Endometrial microvascular endothelial cells (primary cell): Measurements from ENCODE around the gene CDK2AP2. TPM values are rescaled to one million over a fixed set of nuclear protein-coding genes. Genes with fewer than 3 reads are reported as not detected.
"Not testable (repeated sequence)": the region's sequence is repeated elsewhere in the genome, so short reads cannot be mapped to it uniquely, and the experiment has no call there.

ENCODE experiments used
- in situ Hi-C: cut with HindIII; loops from 2 replicates; pipeline ENCODE4 v1.10.0; 2017; ENCODE audit warnings: low sequenced_read_pairs, low pct_unique_long_range_greater_than_20kb; ENCODE audit errors: inconsistent ontology term
- total RNA-seq: library from RNA; depleted of rRNA; stranded (reverse); fragments of >200 nt; gene quantifications from one replicate; pipeline ENCODE4 v1.2.3, GENCODE V29; 2015; ENCODE audit errors: inconsistent ontology term

Gene CDK2AP2
- total RNA-seq, 1 donor from 2014 or later = 53.1 TPM

DNA sequence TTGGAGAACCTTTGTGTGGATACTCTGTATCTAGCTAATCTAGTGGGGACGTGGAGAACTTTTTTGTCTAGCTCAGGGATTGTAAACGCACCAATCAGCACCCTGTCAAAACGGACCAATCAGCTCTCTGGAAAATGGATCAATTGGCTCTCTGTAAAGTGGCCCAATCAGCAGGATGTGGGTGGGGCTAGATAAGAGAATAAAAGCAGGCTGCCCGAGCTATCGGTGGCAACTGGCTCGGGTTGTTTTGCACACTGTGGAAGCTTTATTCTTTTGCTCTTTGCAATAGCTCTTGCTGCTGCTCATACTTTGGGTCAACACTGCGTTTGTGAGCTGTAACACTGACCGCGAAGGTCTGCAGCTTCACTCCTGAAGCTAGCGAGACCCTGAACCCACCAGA is 31.3 kb downstream of the CDK2AP2 start:
- in situ Hi-C loops = not testable (repeated sequence)

DNA sequence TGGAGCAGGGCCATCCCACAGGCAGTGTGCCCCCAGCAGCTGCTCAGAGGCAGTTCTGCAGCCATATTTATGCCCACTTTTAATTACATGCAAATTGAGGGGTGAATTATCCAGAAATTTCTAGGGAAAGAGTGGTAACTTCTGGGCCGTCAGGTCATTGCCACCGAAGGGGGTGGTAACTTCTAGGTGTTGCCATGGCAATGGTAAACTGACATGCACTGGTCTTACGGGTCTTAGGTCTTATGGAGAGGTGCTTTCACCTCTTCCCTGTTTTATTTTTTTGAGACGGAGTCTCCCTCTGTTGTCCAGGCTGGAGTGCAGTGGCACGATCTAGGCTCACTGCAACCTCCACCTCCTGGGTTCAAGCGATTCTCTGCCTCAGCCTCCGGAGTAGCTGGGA is 35.1 kb downstream of the CDK2AP2 start:
- in situ Hi-C loops = no loop called here

DNA sequence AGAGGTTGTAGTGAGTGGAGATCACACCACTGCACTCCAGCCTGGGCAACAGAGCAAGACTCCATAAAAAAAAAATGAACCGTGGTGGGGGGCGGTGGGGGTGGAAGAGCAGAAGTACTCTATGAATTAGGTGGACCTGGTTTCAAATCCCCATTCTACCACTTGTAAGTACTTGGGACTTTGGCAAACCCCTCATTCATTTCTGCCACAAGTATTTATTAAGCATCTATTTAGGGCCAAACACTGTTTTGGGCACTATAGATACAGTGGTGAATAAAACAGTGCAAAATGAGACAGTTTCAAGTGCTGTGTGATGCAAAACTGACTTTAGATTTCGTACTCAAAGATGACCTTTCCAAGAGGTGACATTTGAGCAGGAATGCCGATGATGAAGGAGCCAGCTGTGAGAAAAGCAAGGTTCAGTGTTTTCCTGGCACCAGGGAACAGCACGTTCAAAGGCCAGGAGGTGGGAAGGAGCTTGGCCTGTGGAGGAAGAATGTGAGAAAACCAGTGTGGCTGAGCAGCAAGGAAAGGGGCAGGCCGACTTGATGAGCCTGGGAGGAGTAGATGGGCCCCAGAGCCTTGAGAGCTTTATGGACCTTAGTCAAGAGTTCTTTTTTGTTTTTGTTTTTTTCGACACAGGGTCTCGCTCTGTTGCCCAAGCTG is 37.5 kb downstream of the CDK2AP2 start:
- in situ Hi-C loops = no loop called here

DNA sequence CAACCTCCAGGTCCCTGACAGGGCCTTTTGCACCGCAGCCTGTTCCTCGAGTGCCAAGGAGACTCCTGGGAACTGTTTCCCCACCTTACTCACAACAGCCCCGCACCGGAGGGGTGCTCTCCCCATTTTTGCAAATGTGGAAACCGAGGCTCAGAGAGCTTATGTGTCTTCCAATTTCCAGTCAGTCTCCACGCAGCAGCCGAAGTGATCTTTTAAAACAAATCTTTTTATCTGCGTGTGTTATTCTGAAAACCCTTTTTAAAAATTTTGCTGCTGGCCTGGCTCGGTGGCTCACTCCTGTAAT is 38.5 kb downstream of the CDK2AP2 start:
- in situ Hi-C loops = no loop called here

DNA sequence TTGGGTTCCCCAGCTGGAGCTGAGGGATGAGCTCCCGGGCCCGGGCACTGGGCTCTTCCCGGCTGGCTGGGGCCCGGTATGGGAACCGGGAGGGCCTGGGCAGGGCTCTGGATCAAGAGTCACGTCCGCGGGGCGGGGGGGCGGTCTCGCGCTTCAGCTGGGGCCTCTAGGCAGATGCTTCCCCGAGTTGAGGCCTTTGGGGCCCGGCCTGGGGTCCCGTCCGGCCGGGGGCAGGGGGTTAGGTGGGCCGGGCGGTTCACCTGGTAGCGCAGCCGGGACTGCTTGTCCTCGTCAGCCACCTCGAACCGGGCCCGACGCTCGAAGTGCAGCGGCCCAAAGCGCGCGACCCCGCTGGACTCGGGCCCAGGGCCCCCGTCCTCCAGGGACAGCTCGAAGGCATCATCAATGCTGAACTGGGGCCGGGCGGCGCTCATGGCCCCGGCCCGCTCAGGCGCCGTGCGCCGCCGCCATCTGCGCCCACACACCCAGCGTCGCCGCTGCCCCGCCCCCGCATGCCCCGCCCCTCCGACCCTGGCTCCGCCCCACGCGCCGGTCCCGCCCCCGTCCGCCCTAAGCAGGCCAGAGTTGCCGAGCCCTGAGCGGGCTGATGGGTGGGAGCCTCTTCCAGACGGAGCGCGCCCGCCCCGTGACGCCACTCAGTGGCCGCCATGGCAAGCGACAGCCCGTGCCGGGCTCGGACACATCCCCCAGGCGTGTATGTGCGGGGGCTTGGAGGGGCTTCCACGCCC is 39.0 kb downstream of the CDK2AP2 start, which contains the start of gene TMEM134:
Gene TMEM134, minus strand, starts transcription at position 493 of the 749 bp plus-strand sequence. Its CDS starts 59 bp downstream, at position 434.
- in situ Hi-C loops = no loop called here

DNA sequence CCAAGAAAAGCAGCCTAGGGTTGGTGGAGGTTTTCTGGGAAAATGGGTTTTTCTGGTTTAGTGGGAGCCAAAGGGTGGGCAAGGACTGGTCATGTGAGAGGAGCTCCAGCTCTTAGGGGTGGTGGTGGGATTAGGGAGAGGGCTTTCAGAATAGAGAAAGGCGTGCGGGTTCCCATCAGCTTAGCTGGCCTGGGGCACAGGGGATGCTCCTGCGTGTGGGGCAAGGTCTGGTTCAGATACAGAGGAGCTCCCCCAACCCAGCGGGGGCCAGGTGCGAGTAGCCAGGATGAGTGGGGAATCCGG is 39.6 kb downstream of the CDK2AP2 start:
- in situ Hi-C loops = no loop called here

DNA sequence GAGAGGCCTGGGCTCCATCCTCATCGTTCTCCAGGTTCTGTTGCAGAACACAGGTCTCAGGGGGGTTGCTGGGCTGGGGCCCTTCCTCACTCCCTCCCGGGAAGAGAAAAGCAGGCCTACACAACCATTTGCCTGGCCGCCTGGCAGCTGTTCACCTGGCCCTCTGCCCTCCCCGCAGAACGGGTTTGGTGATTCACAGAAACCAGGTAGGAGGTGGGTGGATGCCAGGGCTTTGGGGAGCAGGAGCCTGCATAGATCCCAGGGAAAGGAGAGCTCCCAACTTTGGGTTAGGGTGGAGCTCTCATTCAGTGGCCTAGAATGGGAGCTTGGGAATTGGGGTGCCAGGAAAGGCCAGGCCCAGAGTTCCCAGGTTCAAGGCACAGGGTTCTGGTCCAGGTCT is 39.9 kb downstream of the CDK2AP2 start:
- in situ Hi-C loops = no loop called here

DNA sequence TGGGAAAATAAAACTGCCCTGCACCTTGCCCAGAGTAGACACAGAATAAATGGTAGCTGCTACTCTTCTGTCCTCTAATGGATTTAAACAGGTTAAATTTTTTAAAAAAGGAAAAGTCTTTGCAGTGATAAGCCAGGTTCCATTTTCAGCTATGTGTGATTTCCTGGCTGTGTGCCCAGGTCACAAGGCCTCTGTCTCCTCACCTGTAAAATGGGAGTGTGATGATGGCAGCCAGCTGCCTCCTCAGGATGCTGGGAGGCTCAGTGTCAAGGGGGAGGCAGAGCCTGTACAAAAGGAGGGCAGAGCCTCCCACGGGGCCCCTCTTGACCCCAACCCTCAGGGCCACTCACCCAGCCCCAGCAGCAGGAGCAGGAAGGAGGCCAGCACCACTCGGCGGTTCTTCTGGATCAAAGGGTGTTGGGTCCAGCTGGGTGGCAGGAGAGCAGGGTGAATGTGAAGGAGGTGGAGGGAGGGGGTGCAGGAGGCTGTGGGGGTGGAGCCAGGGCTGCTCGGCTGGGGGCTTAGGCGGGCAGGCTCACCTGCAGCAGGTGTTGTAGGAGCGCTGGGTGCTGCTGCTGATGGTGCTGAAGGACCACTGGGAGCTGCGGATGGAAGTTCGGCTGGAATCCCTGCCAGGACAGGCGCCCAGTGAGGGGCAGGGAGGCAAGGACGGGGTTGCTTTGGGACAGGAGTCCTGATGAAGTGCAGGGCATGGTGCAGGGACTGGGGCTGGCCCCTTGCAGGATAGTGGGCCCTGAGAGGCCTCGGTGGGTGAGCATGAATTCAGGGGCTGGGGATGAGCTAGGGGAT is 40.8 kb downstream of the CDK2AP2 start:
- in situ Hi-C loops = no loop called here

DNA sequence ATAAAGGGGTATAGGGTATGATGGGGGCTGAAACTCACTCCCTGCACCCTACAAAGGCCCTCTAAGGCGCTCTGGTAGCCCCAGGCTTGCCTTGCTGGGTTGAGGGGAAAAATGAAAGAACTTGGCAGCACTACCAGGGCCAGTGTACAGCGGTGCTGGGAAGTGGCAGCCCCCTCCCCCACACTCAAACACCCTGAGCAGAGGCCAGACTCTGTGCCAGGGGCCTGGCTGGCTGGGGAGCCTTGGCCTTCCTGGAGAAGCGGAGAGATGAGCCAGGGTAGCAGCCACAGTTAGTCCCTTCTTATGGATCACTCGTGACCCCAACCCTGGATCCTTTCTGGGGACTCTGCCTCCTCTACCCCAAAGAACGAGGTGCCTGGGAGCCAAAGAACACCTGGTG is 41.6 kb downstream of the CDK2AP2 start:
- in situ Hi-C loops = no loop called here

DNA sequence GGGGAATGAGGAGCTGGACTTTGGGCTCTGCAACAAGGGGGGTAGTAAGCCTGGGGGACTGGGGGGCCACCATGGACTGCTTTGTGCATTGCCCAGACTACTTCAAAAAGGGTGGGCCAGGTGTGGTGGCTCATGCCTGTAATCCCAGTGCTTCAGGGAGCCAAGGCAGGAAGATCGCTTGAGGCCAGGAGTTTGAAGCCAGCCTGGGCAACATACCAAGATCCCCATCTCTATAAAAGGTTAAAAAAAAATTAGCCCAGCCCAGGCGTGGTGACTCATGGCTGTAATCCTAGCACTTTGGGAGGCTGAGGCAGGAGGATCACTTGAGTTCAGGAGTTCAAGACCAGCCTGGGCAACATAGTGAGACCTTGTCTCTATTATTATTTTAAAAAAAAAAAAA is 42.4 kb downstream of the CDK2AP2 start:
- in situ Hi-C loops = not testable (repeated sequence)

DNA sequence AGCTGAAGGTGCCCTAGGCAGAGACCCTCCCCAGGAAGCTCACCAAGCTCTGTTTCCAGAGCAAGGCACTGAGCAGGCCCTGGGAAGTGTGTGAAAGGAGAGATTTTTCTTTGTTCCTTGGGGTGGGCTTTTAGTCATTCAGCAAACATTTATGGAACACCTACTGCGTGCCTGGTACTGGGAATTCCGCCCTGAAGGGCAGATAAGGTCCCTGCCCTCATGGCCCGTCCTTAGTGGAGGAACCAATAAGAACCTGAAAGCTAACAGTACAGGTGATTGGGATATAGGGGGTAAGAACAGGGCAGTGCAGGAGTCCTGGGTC is 42.8 kb downstream of the CDK2AP2 start:
- in situ Hi-C loops = no loop called here

DNA sequence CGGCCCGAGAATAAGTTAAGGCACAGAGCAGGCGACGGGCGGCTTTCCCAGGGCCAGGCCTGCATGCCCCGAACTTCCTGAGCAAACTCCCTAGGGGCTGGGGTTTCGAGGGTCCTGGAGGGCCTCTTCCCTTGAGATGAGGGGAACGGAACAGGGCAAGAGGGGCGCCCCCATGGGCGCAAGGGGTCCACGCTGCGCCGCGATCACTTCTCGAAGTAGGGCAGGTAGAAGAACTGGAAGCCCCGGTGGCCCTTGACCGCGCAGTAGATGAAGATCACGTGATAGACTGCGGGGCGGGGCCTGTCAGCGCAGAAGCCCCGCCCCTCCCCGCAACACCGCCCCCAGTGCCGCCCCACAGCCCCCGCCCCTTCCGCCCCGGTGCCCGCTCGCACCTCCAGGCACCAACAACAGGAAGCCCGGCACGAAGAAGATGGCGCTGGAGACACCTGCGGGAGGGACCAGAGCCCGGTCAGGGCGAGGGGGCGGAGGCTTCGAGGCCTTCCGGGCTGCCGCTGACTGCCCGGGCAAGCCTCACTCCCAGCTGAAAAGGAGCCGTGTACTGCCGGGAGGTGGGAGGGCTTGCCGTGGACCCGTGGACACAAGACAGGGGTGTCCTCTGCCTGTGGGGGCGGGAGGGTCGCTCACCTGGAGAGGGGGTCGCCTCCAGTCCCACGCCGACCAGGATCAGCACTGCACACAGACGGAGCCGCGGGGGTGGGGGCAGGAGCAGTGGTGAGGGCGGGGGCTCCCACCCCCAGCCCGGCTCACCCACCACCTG is 43.4 kb downstream of the CDK2AP2 start:
- in situ Hi-C loops = no loop called here

DNA sequence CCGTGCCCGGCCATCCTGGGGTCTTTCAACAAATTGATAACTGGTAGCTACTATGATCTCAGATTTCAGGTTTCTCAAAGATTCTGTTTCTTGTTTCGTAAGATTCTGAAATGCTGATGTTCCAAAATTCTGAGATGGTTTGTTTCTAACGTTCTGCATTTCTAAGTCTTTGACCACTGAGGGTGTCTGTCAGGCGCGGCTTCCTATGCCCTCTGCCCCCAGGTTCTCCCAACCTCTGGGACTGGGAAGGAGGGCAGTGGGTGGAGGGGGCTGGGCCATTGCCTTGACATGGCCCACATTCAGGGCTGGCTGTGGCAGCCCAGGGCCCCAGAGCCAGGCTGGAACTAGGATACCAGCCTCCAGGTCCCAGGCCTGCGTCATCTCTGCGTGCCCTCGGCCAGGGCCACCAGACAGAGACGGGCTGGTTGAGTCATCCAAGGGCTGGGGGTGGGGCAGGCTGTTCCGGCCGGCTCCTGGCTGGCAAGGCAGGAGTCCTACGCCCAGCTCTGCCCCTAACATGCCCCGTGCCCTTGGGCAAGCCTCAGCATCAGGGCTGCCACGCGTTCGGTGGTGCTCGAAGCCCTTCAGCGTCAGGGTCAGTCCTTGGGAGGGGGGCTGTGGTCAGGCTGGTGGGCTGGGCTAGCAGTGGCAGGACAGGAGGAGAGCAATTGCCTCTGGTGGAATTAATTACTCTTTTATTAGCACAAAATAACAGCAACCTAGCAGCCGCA is 44.1 kb downstream of the CDK2AP2 start:
- in situ Hi-C loops = no loop called here

DNA sequence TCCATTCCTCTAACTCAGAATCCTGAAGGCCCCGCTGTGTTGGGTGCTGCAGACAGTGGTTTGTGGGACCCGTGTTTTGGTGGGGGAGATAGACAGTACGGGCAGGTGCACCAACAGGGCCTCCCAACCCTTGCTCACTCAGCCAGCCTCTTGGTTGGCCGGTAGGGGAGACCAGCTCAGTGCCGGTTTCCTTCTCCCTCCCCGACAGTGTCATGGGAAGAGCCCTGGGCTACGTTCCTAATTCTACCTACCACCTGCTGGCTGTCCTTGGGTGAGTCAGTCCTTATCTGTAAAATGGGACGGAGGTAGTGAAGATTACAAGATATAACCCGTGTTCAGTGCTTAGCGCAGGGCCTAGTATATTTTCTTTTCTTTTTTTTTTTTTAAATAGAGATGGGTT is 44.8 kb downstream of the CDK2AP2 start:
- in situ Hi-C loops = no loop called here

DNA sequence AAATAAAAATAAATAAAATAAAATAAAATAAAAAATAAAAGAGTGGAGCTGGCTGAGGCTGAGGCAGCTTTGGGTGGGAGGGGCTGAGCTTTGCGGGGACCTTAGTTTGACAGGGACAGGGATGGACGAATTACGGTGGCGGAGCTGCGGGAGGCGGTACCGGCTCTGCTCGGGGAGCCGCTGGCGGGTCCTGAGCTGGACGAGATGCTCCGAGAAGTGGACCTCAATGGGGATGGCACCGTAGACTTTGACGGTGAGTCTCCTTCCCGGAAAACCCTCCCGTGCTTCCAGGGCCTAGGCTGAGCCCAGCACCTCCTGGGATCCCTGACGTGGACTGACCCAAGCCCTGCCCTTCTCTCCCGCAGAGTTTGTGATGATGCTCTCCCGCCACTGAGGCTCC is 49.7 kb downstream of the CDK2AP2 start:
- in situ Hi-C loops = no loop called here

DNA sequence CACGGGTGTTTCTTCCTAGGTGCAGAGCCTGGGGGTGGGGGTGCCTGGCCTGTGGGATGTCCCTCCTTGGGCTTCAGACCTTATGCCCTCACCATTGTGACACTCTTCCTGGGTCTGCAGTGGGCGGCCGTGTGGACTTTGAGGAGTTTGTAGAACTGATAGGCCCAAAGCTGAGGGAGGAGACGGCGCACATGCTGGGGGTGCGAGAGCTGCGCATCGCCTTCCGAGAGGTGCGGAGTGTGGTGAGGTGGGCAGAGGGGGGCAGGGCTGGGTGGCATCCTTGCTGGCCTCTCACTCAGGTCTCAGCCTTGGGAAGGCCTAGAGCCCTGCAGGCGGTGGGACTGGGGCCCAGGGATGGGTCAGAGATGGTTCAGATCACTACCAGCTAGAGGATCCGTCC is 50.5 kb downstream of the CDK2AP2 start:
- in situ Hi-C loops = no loop called here
